SU-DHL-6 (cell line): ENCODE measurements around the gene CNR2.
"Not testable (repeated sequence)": the region's sequence is repeated elsewhere in the genome, so short reads cannot be mapped to it uniquely, and the experiment has no call there.

Source experiments
- EZH2phosphoT487 ChIP-seq: fragments of 200-600 bp; sonication (generic), shearing (Covaris generic); conservative IDR thresholded peaks from 2 replicates; pipeline ENCODE4 v1.6.1; 2018; ENCODE audit warnings: mild to moderate bottlenecking, antibody characterized with exemption, low read length, moderate library complexity, mixed read lengths
- TF ChIP-seq, protein P1 (sequence below): fragments of 200-600 bp; sonication (generic); IDR thresholded peaks from one replicate; pipeline ENCODE4 v1.5.1; 2017; ENCODE audit warnings: antibody characterized with exemption, mild to moderate bottlenecking, low read length, moderate library complexity; ENCODE audit not compliant: insufficient read depth, poor library complexity, severe bottlenecking

DNA sequence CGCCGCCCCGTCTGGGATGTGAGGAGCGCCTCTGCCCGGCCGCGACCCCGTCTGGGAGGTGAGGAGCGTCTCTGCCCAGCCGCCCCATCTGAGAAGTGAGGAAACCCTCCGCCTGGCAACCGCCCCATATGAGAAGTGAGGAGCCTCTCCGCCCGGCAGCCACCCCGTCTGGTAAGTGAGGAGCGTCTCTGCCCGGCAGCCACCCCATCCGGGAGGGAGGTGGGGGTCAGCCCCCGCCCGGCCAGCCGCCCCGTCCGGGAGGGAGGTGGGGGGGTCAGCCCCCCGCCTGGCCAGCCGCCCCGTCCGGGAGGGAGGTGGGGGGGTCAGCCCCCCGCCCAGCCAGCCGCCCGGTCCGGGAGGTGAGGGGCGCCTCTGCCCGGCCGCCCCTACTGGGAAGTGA lies 60.0 kb downstream of the CNR2 start:
- TF ChIP-seq, protein P1, sequence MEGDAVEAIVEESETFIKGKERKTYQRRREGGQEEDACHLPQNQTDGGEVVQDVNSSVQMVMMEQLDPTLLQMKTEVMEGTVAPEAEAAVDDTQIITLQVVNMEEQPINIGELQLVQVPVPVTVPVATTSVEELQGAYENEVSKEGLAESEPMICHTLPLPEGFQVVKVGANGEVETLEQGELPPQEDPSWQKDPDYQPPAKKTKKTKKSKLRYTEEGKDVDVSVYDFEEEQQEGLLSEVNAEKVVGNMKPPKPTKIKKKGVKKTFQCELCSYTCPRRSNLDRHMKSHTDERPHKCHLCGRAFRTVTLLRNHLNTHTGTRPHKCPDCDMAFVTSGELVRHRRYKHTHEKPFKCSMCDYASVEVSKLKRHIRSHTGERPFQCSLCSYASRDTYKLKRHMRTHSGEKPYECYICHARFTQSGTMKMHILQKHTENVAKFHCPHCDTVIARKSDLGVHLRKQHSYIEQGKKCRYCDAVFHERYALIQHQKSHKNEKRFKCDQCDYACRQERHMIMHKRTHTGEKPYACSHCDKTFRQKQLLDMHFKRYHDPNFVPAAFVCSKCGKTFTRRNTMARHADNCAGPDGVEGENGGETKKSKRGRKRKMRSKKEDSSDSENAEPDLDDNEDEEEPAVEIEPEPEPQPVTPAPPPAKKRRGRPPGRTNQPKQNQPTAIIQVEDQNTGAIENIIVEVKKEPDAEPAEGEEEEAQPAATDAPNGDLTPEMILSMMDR, result not testable (repeated sequence)
- TF ChIP-seq EZH2phosphoT487, result not testable (repeated sequence)
